SW 1271 (cell line): ENCODE data around the gene RUNX1.

ENCODE experiments used
- DNase-seq, 2 experiments: peaks; one replicate each; lab custom pipeline; 2025; lab: John Stamatoyannopoulos, UW

RUNX1 gene

GRCh38 chr21:34923626-34924025, 125.5 kb downstream of the RUNX1 start:
- no peak for DNase-seq

- no peak for DNase-seq
These were observed 125.9 kb downstream of the RUNX1 start for GRCh38 chr21:34923202-34923601.

GRCh38 chr21:34922479-34922878, 126.6 kb downstream of the RUNX1 start:
- no peak for DNase-seq

GRCh38 chr21:34921151-34921550, 128.0 kb downstream of the RUNX1 start:
- DNase-seq, result no peak

- no peak for DNase-seq
These were observed 129.7 kb downstream of the RUNX1 start for GRCh38 chr21:34919406-34919805.

GRCh38 chr21:34916446-34916845, 132.7 kb downstream of the RUNX1 start:
- no peak for DNase-seq

- DNase-seq, result no peak
These were observed 133.7 kb downstream of the RUNX1 start for GRCh38 chr21:34915364-34915841.

GRCh38 chr21:34914239-34914638, 134.9 kb downstream of the RUNX1 start:
- DNase-seq, result no peak

- DNase-seq, result no peak
These were observed 135.3 kb downstream of the RUNX1 start for GRCh38 chr21:34913811-34914210.

- no peak for DNase-seq
These were observed 136.8 kb downstream of the RUNX1 start for GRCh38 chr21:34912022-34912945.

GRCh38 chr21:34911360-34911759, 137.7 kb downstream of the RUNX1 start:
- DNase-seq, result no peak

GRCh38 chr21:34910396-34910795, 138.7 kb downstream of the RUNX1 start:
- no peak for DNase-seq

GRCh38 chr21:34909492-34910292, 139.4 kb downstream of the RUNX1 start:
- DNase-seq, result no peak

- no peak for DNase-seq
These were observed 140.6 kb downstream of the RUNX1 start for GRCh38 chr21:34908419-34909055.

- DNase-seq, result no peak
These were observed 141.4 kb downstream of the RUNX1 start for GRCh38 chr21:34907461-34908418.

GRCh38 chr21:34906401-34906800, 142.7 kb downstream of the RUNX1 start:
- DNase-seq, result no peak

- no peak for DNase-seq
These were observed 143.9 kb downstream of the RUNX1 start for GRCh38 chr21:34905218-34905537.

- no peak for DNase-seq
These were observed 144.4 kb downstream of the RUNX1 start for GRCh38 chr21:34904526-34905217.

- no peak for DNase-seq
These were observed 148.7 kb downstream of the RUNX1 start for GRCh38 chr21:34900376-34900775.

- no peak for DNase-seq
These were observed 149.3 kb downstream of the RUNX1 start for GRCh38 chr21:34899760-34900159.

- DNase-seq, result no peak
These were observed 149.8 kb downstream of the RUNX1 start for GRCh38 chr21:34899302-34899701.
